Uterus (tissue), 2 donors: ENCODE results near the gene KCNJ10.

Experiments
- POLR2A ChIP-seq, 2 donors: fragments of 450-650 bp; IDR thresholded peaks; one replicate each; pipeline ENCODE4 v1.6.1; 2016; ENCODE audit warnings: antibody characterized with exemption in 2 of 2, mild to moderate bottlenecking in 1 of 2, moderate library complexity in 1 of 2
- TF ChIP-seq, protein P1 (sequence below), 4 experiments: fragments of 200-600 bp in 2 of 4; fragments of 450-650 bp in 2 of 4; sonication (generic) in 2 of 4; IDR thresholded peaks; one replicate each; pipeline ENCODE4 v1.5.1; 2016 to 2019; ENCODE audit warnings: antibody characterized with exemption in 4 of 4, mild to moderate bottlenecking in 2 of 4, moderate library complexity in 1 of 4

- TF ChIP-seq, protein P1, sequence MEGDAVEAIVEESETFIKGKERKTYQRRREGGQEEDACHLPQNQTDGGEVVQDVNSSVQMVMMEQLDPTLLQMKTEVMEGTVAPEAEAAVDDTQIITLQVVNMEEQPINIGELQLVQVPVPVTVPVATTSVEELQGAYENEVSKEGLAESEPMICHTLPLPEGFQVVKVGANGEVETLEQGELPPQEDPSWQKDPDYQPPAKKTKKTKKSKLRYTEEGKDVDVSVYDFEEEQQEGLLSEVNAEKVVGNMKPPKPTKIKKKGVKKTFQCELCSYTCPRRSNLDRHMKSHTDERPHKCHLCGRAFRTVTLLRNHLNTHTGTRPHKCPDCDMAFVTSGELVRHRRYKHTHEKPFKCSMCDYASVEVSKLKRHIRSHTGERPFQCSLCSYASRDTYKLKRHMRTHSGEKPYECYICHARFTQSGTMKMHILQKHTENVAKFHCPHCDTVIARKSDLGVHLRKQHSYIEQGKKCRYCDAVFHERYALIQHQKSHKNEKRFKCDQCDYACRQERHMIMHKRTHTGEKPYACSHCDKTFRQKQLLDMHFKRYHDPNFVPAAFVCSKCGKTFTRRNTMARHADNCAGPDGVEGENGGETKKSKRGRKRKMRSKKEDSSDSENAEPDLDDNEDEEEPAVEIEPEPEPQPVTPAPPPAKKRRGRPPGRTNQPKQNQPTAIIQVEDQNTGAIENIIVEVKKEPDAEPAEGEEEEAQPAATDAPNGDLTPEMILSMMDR (IDR thresholded peaks at IDR 0.05): no peak
- TF ChIP-seq POLR2A (IDR thresholded peaks at IDR 0.05): no peak
Measured at GRCh38 chr1:160095382-160096105, 25.6 kb upstream of the KCNJ10 start.
